ENCODE measurements around the gene MRPS25. TPM values are rescaled to one million over a fixed set of nuclear protein-coding genes. Genes with fewer than 3 reads are reported as not detected.

Gene MRPS25
- total and polyA plus RNA-seq, 4 donors = 12.6 to 55.1 (median 42.9) TPM

DNA sequence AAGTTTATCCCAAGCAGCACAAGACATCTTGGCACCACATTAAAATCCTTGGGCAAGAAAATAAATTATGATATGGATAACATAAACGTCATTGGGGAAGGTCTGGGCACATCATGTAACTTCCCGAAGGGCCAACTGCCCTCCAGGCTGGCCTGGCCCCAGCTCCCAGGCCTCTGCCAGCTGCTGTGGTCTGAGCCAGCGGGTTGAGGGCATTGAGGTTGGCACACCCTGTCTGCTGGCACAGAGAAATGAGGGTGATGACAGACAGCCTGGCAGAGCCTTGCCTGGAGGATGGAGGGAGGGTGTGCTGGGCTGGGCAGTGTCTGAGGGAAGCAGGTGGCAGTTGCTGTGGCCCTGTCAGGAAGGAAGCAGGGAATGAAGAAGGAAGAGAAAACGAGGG, 37.1 kb upstream of the MRPS25 start:
- 13% methylated on average over 4 of the region's 4 CpGs for WGBS
- H3K9ac ChIP-seq (ENCODE audit: low read depth in 1 of 2, low read length in 2 of 2) = no peak overlapping the region
- peaks cover 9 to 46% (median 23%) of the 10 kb centered on the region in 4 donors for H3K4me1 ChIP-seq (ENCODE audit: control insufficient read depth in 4 of 4, insufficient read depth in 4 of 4, low read length in 3 of 4)
- H3K27ac ChIP-seq (ENCODE audit: low read depth in 1 of 2, low read length in 2 of 2) = peak overlapping the region; percentile 80 to 93
- H3K9me3 ChIP-seq (ENCODE audit: control insufficient read depth in 4 of 4, low read length in 3 of 4) = no peaks in the 10 kb centered on the region
- no peaks in the 10 kb centered on the region for H3K36me3 ChIP-seq (ENCODE audit: control insufficient read depth in 4 of 4, insufficient read depth in 3 of 4, low read depth in 1 of 4, low read length in 3 of 4)
- TF ChIP-seq, protein P1, sequence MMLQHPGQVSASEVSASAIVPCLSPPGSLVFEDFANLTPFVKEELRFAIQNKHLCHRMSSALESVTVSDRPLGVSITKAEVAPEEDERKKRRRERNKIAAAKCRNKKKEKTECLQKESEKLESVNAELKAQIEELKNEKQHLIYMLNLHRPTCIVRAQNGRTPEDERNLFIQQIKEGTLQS (IDR thresholded peaks at IDR 0.05) = peak; percentile 86
- peak; percentile 27 for TF ChIP-seq FOXA2 (IDR thresholded peaks at IDR 0.05)
- TF ChIP-seq RAD21 (IDR thresholded peaks at IDR 0.05) = no peak
- no peak for TF ChIP-seq GABPA (IDR thresholded peaks at IDR 0.05 in 1 of 2, conservative IDR thresholded peaks at IDR 0.05 in 1 of 2)
- TF ChIP-seq, protein P2, sequence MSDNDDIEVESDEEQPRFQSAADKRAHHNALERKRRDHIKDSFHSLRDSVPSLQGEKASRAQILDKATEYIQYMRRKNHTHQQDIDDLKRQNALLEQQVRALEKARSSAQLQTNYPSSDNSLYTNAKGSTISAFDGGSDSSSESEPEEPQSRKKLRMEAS (IDR thresholded peaks at IDR 0.05) = peak; percentile 54
- TF ChIP-seq HNF4A (conservative IDR thresholded peaks at IDR 0.05) = peak; percentile 61 to 69
- TF ChIP-seq HNF4G (IDR thresholded peaks at IDR 0.05) = no peak
- TF ChIP-seq, protein P3, sequence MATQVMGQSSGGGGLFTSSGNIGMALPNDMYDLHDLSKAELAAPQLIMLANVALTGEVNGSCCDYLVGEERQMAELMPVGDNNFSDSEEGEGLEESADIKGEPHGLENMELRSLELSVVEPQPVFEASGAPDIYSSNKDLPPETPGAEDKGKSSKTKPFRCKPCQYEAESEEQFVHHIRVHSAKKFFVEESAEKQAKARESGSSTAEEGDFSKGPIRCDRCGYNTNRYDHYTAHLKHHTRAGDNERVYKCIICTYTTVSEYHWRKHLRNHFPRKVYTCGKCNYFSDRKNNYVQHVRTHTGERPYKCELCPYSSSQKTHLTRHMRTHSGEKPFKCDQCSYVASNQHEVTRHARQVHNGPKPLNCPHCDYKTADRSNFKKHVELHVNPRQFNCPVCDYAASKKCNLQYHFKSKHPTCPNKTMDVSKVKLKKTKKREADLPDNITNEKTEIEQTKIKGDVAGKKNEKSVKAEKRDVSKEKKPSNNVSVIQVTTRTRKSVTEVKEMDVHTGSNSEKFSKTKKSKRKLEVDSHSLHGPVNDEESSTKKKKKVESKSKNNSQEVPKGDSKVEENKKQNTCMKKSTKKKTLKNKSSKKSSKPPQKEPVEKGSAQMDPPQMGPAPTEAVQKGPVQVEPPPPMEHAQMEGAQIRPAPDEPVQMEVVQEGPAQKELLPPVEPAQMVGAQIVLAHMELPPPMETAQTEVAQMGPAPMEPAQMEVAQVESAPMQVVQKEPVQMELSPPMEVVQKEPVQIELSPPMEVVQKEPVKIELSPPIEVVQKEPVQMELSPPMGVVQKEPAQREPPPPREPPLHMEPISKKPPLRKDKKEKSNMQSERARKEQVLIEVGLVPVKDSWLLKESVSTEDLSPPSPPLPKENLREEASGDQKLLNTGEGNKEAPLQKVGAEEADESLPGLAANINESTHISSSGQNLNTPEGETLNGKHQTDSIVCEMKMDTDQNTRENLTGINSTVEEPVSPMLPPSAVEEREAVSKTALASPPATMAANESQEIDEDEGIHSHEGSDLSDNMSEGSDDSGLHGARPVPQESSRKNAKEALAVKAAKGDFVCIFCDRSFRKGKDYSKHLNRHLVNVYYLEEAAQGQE (IDR thresholded peaks at IDR 0.05) = no peak
- peak; percentile 60 for TF ChIP-seq YY1 (IDR thresholded peaks at IDR 0.05)
- peak; percentile 80 to 84 for TF ChIP-seq RXRA (IDR thresholded peaks at IDR 0.05)
- TF ChIP-seq FOXA1 (IDR thresholded peaks at IDR 0.05) = no peak
- no peak for TF ChIP-seq NR2F2 (IDR thresholded peaks at IDR 0.05)
- peak; percentile 80 for TF ChIP-seq SP1 (IDR thresholded peaks at IDR 0.05)
- H3K4me3 ChIP-seq (ENCODE audit: low read depth in 1 of 3, low read length in 3 of 3) = no peak overlapping the region
- DNase-seq (ENCODE audit: low spot score) = no peak
- H3K27me3 ChIP-seq (ENCODE audit: control insufficient read depth in 4 of 4, insufficient read depth in 4 of 4, low read length in 3 of 4) = no peaks in the 10 kb centered on the region

DNA sequence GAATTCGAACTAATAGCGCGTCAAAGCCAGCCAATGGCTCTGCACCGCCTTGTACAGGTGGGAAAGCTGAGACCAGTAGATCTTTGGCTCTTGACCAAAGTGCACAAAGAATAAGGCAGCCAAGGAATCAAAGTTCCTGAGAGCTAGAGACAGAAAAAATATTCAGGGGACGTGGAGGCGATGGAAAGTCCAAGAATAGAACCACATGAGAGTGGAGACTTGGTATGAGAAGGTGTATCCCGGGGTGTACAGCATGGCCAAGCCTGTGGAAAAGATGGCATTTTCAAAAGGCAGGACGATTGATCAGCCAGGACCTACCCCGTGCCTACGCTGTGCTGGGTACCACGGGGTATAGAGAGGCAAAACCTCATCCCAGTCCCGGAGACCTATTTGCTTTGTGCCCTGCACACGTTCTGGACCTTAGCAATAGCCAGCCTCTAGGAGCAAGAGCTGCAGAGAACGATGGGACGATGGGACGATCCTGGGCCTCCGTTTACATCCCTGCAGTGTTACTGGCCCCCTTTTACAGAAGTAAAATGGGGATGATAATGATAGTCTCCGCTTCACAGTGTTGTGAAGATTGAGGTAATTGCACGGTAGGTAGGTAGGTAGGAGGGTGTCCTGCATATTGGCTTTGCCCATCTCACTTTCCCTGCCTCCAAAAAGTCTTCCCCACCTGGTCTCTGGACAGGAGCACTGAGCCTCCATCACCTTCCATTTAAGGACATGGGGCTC, 34.4 kb upstream of the MRPS25 start:
- TF ChIP-seq HNF4A (conservative IDR thresholded peaks at IDR 0.05) (peak in 1 of 2 donors; percentile 32), FOXA1 (IDR thresholded peaks at IDR 0.05) (no peak)
- Histone ChIP-seq H3K9me3 (ENCODE audit: control insufficient read depth in 4 of 4, low read length in 3 of 4) (no peaks in the 10 kb centered on the region), H3K9ac (ENCODE audit: low read depth in 1 of 2, low read length in 2 of 2) (peak overlapping the region; percentile 89 to 97), H3K4me1 (ENCODE audit: control insufficient read depth in 4 of 4, insufficient read depth in 4 of 4, low read length in 3 of 4) (peaks cover 9 to 38% (median 23%) of the 10 kb centered on the region in 4 donors), H3K27ac (ENCODE audit: low read depth in 1 of 2, low read length in 2 of 2) (peak overlapping the region; percentile 81 to 93), H3K4me3 (ENCODE audit: low read depth in 1 of 3, low read length in 3 of 3) (peak overlapping the region; percentile 86 to 99 (median 95)), H3K36me3 (ENCODE audit: control insufficient read depth in 4 of 4, insufficient read depth in 3 of 4, low read depth in 1 of 4, low read length in 3 of 4) (peaks cover 0 to 18% (median 16%) of the 10 kb centered on the region in 4 donors), H3K27me3 (ENCODE audit: control insufficient read depth in 4 of 4, insufficient read depth in 4 of 4, low read length in 3 of 4) (no peaks in the 10 kb centered on the region)
- no peak for DNase-seq (ENCODE audit: low spot score)
- 21% methylated on average over 19 of the region's 19 CpGs for WGBS

All from liver (tissue), 9 donors.